HG03159 (cell line): Measurements from ENCODE around the gene GRAMD1A.
"Not testable (repeated sequence)": the region's sequence is repeated elsewhere in the genome, so short reads cannot be mapped to it uniquely, and the experiment has no call there.

Experiments used
- ATAC-seq: cut with Tn5 transposase; IDR thresholded peaks from one replicate; pipeline ENCODE4 v1.9.1; 2021; ENCODE audit warnings: mild to moderate bottlenecking, moderate library complexity; ENCODE audit not compliant: unreplicated experiment

GRAMD1A gene

DNA sequence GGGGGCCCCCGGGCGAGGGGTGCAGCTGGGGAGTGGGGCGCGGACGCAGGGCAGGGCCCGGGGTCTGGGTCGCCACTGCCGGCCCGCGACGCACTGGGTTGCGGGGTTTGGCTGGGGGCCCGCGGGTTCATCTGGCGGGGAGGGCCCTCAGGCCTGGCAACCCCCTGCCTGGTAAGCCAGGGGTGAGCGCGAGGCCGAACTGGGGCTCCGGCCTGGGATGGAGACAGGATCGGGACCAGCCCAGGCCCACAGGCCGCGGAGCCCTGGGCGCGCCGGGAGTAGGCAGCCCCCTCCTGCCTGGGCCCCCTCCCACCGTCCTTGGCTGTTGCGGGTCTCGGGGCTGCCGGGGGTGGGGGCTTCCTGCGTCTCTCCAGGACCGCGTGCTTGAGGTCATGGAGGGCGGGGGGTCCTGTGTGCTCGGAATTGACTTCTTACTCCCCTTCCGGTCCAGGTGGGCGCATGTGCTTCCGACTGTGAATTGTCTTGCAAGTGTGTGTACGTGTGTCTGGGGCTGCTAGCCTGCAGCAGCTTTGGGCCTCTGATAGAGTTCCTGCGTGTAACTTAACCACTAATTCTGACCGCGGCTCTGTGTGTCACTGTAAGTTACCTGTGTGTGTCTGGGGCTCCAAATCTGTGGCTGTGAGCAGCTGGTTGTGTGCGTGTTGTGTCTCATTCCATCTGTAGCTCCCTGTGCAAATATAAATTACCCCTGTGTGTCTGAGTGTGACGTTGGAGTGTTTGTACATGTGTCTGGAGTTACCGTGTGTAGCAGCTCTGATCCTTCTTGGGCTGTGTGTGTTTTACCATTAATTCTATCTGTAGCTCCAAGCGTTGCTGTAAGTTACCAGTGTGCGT lies 751 bp downstream of the GRAMD1A start:
- ATAC-seq: no peak

DNA sequence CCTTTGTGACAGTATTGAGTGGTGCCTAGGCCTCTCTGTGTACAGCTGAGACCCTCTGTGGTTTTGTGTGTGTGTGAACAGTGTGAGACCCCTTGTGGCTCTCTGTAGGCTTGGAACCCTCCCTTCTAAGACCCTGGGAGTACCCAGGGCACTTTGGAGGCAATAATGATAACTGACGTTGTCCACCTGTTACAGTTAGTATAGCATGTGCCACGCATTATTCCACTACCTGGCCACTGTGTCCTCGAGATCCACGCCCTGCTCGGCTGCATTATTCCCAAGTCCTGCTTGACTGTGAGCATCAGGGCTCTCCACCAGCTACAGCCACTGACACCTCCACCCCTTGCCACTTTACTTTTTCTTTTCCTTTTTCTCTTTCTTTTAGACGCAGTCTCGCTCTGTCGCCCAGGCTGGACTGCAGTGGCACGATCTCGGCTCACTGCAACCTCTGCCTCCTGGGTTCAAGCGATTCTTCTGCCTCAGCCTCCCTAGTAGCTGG lies 2.0 kb downstream of the GRAMD1A start:
- ATAC-seq: no peak

DNA sequence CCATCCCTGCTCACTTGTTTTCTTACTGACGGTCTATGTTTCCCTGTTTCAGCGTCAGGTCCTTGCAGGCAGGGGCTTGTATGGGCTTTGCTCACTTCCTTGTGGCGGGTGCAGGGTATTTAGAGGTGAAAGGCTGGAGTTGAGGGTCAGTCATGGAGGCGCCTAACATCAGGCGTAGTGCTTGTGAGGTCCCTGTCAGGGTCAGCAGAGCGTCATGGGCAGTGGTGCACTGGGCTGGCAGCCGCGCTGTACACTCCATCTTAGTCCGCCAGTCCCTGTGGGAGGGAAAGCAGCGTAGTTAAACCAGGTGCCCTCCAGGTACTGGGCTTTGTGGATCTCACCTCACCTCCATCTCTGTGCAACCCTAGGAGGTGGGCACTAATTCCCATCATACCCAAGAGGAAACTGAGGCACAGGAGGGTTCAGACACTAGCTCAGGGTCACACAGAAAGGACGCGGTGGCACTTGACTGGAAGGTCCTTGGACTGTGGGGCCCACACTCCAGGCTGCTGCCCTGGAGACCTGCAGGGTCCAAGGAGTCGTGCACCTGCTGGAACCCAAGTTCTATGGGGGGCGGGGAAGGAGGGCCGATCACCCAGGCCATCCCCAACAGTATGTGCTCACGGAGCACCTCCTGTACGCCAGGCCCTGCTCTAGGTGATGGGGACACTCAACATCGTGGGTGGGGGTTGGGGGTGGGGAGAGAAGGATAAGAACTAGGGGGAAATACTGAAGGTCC lies 4.6 kb downstream of the GRAMD1A start:
- ATAC-seq: no peak

DNA sequence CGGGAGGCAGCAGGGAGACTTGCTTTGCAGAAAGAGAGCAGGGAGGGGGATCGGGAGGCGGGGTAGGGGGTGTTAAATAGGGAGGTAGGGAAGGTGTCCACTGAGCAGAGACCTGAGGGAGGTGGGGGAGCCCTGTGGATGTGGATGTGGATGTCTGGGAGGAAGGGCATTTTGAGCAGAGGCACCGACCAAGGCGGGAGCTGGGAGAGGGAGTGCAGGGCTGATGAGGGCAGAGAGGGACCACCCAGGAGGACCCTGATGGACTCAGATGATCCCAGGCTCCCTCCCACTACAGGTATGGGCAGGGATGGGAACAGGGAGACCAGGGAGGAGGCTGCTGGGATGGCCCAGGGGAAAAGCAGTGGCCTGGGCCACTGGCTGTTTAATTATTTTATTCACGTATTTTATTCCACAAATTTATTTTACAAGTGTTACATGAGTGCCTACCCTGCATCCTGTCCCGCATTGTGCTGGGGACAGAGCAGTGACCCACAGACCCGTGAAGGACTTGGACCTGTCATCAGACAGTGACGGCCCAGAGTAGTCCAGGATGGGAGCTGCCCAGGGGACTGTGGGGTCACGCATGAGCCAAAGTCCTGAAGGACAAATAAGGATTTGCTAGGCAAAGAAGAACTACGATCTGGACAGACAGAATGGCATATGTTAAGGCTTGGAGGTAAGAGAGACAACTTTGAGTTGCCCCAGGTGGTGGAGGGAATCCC lies 5.3 kb downstream of the GRAMD1A start:
- no peak for ATAC-seq

DNA sequence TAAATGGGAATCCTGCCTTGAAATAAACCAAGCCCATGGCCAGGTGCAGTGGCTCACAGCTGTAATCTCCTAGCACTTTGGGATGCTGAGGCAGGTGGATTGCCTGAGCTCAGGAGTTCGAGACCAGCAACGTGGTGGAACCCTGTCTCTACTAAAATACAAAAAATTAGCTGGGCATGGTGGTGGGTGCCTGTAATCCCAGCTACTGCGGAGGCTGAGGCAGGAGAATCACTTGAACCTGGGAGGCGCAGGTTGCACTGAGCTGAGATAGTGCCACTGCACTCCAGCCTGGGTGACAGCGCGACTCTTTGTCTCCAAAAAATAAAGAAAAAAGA lies 5.9 kb downstream of the GRAMD1A start:
- not testable (repeated sequence) for ATAC-seq

DNA sequence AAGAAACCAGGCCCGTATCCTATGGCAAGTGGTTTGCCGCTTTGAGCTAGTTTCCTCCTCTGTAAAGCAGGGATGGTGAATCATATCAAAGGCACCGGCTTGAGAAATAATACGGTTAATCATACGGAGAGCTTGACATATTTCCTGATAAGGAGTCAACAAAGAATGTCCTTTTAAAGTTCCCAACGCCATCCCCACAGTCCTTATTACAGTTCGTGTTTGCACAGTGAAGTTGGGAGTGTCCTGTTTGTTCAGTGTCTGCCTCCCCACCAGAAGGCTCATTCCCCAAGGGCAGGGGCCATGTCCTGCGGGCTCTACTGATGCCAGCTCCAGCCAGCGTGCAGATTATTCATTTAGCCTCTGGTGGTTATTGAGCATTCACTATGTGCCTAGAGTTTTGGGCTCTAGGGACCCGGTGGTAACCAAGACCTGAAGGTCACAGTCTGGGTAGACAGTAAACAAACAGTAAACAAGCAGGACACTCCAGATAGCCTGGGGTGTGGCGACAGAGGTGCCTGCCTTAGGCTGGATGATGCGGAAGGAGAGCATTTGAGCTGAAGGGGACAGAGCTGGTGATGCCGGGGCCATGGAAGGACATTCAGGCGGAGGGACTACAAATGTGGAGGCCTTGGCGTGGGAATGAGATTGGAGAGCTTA lies 6.3 kb downstream of the GRAMD1A start:
- ATAC-seq: no peak

DNA sequence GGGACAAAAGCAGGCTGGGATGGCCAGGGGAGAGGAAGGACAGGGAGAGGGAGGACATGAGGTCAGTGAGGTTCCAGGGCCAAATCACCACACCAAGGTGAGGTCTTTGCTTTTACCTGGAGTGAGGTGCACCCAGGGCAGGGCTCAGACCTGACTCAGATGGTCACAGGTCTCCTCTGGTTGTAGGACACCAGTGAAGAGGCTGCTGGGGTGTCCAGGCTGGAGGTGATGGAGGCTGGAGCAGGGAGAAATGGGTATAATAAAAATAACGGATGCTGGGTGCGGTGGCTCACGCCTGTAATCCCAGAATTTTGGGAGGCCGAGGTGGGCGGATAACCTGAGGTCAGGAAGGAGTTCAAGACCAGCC lies 6.9 kb downstream of the GRAMD1A start:
- ATAC-seq: no peak

DNA sequence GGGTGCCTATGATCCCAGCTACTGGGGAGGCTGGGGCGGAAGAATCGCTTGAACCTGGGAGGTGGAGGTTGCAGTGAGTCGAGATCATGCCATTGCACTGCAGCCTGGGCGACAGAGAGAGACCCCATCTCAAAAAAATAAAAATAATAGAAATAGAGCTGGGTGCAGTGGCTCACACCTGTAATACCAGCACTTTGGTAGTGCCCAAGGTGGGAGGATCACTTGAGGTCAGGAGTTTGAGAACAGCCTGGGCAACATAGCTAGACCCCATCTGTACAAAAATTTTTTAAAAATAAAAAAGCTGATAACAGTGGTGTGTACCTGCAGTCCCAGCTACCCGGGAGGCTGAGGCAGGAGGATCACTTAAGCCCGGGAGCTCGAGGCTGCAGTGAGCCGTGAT lies 7.3 kb downstream of the GRAMD1A start:
- not testable (repeated sequence) for ATAC-seq

DNA sequence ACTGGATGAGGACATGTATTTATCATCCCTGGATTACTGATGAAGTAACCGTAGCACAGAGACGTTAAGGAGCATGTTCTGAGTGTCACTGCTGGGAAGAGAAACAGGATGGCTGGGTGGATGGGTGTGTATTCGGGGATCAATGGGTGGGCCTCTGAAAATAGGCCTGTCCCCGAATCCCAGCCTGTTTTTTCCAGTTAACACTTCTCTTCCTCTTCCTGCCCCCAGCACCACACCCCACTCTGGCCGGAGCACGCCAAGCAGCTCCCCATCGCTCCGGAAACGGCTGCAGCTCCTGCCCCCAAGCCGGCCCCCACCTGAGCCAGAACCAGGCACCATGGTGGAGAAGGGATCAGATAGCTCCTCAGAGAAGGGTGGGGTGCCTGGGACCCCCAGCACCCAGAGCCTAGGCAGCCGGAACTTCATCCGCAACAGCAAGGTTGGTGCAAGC lies 8.8 kb downstream of the GRAMD1A start:
- no peak for ATAC-seq

DNA sequence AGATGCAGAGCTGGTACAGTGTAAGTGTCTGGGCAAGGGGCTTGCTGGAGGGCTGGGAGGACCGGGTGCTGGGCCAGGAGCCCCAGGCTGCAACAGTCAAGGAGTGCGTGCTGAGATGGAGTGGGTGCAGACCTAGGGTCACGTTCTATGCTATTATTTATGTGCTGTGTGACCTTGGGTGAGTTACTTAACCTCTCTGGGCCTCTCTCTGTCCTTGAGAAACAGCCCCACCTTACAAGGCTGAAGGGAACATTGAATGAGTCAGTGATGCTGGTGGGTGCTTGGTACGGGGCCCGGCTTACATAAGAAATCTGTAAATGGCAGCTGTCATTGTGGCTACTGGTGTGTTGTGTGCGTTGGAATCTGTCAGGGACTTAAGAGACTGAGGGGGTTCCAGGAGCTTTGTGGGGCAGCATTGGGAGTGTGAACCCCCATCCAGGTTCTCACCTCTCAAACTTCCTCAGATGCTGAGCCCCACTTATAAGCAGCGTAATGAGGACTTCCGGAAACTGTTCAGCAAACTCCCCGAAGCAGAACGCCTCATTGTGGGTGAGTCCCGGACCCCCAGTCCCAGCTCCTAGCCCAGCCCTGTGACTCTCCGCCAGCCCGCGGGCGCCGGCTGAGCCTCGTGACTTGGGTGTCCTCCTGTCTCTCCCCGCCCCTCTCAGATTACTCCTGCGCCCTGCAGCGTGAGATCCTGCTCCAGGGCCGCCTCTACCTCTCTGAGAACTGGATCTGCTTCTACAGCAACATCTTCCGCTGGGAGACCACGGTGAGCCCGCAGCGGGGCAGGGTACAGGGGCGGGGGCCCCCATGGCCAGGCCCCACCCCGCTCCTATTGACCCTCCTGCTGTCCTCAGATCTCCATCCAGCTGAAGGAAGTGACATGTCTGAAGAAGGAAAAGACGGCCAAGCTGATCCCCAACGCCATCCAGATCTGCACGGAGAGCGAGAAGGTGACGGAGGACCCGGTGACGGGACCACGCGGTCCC lies 9.6 kb downstream of the GRAMD1A start:
- no peak for ATAC-seq

DNA sequence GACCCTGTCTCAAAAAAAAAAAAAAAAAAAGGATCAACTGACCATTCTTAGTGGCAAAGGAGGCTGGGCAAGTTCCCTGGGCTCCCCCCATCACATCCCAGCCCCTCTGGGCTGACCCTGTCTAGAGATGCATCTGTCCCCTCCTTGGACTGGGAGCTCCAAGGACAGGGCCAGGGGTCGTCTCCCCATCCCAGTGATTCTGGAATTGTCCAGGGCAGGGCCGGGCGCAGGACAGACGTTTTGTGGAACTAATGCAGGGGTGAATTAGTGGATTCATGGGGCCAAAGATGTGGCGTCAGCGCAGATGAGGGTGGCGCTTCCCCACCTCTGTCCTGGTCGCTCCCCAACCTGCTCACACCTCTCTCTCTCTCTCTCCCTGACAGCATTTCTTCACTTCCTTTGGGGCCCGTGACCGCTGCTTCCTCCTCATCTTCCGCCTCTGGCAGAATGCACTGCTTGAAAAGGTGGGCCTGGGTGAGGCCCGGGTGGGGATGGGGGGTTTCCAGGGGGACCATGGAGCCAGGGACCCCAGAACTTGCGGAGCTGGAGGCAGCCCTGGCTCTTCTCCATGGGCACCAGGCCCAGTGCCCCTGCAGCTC lies 11.1 kb downstream of the GRAMD1A start:
- no peak for ATAC-seq

DNA sequence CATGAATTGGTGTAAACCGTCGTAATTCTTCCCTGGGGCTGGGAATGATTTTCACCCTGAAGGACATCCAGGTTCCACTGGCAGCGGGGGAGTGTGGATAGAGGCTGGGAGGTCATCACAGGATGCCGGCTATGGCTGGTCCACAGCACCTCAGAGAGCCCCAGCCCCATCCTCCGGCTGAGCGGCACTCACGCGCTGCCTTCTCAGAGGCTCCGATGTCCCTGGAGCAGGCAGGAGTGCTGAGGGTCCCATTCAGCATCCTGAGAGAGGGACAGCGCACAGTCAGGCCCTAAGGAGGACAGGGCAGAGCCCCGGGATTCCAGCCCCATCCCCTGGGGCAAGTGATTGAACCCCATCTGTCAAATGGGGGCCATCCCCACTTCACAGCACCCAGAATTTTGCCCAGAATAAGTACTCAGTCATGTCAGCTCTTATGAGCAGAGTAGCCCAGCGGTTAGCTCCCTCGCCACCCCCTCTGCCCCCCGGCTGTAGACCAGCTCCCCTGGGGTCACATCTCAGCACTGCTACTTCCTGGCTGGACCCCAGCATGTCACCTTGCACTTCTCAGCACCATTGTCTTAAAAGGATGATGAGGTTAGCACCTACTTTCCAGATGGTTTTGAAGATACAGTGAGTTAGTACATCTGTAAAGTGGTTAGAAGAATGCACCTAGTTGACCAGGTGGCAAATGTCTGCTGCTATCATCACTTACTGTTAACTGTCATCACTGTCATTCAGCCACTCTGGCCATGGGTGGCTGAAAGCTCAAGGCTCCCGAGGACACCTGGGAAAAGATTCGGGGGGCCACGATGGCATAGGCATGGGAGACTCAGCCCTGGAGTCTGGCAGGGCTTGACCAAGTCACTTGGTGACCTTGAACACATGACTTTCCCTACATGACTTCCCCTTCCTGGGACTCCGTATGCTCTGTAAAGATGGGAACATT lies 11.9 kb downstream of the GRAMD1A start:
- ATAC-seq: no peak

DNA sequence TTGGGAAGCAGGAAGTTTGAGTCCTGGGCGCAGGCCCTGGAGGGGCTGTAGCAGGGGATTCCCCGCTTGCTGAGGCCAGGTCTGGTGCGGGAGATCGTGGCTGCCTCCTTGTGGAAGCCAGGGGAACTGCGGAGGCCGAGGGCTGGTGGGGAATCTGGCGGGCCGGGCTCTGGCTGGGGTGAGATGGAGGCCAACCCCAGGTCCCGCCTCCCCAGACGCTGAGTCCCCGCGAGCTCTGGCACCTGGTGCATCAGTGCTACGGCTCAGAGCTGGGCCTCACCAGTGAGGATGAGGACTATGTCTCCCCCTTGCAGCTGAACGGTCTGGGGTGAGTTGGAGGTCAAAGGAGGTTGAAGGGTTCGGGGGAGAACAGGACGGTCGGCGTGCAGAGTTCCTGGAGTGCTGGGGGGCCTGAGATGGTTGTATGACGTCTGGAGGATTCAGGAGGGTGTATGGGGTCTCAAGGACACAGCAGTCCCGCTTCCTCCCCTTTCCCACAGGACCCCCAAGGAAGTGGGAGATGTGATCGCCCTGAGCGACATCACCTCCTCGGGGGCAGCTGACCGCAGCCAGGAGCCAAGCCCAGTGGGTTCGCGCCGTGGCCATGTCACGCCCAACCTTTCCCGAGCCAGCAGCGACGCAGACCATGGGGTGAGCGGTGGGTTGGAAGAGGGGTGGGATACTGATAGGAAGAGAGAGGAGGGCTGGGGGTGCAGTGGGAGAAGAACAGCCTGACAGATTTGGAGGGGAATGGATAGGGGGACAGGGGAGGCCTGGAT lies 13.1 kb downstream of the GRAMD1A start:
- no peak for ATAC-seq

DNA sequence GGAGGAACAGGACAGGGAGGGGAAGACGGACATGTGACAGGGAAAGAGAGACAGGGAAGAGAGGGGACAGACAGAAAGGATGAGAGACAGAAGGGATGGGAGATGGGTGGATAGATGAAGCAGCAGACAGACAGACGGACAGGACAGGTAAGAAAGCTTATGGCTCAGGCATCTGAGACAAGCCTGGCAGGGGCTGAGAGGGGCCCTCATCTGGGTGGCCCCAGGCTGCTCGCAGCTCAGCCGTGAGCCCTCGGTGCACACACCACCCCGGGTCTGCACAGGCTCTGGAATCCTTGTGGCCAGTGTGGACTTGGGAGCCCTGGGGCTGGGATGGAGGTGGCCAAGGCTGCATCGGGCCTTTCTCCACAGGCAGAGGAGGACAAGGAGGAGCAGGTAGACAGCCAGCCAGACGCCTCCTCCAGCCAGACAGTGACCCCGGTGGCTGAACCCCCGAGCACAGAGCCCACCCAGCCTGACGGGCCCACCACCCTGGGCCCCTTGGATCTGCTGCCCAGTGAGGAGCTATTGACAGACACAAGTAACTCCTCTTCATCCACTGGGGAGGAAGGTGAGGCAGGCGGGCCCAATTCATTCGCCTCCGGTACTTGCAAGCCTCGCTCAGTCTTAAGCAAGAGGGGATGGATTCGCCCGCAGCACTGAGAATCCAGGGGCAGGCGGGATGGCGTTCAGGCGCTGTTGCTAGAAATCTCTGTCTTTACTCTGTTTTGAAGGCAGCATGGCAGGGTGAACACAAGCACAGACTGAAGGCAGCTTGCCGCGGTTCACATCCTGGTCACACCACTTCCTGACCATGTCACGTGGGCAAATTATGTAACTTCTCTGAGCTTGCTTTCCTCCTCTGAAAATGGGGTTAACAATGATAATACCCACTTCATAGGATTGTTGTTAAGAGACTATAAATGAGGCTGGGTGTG lies 14.0 kb downstream of the GRAMD1A start:
- no peak for ATAC-seq

DNA sequence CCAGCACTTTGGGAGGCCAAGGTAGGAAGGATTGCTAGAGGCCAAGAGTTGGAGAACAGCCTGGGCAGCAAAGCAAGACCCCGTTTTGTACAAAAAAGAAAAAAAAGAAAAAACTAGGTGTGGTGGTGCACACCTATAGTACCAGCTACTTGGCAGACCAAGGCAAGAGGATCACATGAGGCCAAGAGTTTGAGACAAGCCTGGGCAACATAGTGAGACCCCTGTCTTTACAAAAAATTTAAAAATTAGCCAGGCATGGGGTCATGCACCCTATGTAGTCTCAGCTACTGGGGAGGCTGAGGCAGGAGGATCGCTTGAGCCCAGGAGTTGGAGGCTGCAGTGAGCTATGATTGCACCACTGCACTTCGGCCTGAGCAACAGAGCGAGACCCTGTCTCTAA lies 14.7 kb downstream of the GRAMD1A start:
- not testable (repeated sequence) for ATAC-seq

DNA sequence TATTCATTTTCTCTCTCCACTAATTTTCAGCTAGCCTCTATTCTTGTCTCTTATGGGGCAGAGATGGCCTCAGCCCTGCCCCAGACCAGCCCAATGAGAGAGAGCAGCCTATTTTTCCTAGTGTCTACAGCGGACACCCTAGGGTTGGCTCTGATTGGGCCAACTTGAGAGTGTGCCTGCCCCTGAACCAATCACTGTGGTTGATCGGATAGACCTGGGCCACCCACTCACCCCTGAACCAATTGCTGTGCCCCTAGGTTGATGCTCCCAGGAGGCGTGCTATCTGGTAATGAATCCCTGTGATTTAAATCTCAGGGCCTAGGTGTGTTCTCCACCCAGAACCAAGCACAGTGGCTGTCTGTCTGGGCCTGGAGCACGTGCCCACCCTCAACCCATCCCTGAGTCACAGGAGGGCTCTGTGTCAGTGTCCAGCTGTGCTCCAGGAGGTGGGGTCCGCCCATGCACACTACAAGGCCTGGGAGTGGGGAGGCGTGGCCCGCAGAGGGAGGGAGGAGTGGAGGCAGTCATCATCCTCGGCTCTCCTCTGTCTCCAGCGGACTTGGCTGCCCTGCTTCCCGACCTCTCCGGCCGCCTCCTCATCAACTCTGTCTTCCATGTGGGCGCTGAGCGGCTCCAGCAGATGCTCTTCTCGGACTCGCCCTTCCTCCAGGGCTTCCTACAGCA lies 15.3 kb downstream of the GRAMD1A start:
- no peak for ATAC-seq
